ENCODE data around the gene SGMS1. TPM values are rescaled to one million over a fixed set of nuclear protein-coding genes. Genes with fewer than 3 reads are reported as not detected.
"Not testable (repeated sequence)": the region's sequence is repeated elsewhere in the genome, so short reads cannot be mapped to it uniquely, and the experiment has no call there.

Gene SGMS1
- total RNA-seq, 1 donor from 2014 or later = 49.6 TPM

DNA sequence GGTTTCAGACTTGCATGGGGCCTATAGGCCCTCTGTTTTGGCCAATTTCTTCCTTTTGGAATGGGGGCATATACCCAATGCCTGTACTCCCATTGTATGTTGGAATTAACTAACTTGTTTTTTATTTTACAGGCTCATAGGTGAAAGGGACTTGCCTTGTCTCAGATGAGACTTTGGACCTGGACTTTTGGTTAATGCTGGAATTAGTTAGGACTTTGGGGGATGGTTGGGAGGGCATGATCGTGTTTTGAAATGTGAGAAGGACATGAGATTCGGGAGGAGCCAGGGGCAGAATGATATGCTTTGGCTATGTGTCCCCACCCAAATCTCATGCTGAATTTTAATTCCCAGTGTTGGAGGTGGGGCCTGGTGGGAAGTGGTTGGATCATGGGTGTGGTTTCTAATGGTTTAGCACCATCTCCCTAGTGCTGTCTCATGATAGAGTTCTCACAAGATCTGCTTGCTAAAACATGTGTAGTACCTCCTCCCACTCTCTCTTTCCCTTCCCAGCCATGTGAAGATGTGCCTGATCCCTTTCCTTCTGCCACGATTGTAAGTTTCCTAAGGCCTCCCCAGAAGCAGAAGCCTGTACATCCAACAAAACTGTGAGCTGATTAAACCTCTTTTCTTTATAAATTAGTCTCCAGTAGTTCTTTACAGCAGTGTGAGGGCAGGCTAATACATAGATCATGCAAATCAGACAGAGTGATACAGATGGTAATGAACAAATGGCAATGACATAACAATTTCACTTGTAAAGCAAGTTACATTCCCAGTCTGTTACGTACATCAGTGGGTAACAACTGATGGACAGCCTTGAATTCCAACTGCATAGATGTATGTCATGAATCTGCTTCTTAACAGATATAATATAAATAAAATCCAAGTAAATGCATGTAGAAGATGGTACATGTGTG, 146.2 kb downstream of the SGMS1 start:
- no peak for DNase-seq (ENCODE audit: extremely low read depth, low read depth, low spot score)

GRCh38 chr10:50473756-50474155, 150.0 kb downstream of the SGMS1 start:
- DNase-seq (ENCODE audit: extremely low read depth, low read depth, low spot score) = no peak

- no peak for DNase-seq (ENCODE audit: extremely low read depth, low read depth, low spot score)
These were observed 150.8 kb downstream of the SGMS1 start for GRCh38 chr10:50472914-50473313.

GRCh38 chr10:50471583-50471975, 152.2 kb downstream of the SGMS1 start:
- DNase-seq (ENCODE audit: extremely low read depth, low read depth, low spot score) = no peak

GRCh38 chr10:50470798-50471582, 152.8 kb downstream of the SGMS1 start:
- DNase-seq (ENCODE audit: extremely low read depth, low read depth, low spot score) = no peak

DNA sequence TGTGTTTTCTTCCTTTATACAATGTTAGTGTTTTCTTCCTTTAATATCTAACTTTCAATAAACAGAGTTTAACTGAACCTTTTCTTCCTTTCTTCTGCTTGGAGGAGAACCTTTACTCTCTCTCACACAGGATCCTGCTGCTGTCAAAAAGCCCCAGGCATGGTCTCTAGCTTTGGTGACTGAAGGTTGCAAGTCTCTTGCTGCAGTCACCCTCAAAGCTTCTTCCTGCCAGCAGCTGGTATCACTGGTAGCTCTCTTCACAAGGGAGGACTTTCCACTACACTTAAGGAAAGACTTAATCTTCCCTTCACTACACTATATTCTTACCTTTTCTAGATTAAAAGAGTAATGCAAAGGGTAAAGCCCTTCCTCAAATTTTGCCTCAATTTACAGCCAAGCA, 153.4 kb downstream of the SGMS1 start:
- no peak for DNase-seq (ENCODE audit: extremely low read depth, low read depth, low spot score)

- DNase-seq (ENCODE audit: extremely low read depth, low read depth, low spot score) = no peak
These were observed 154.0 kb downstream of the SGMS1 start for GRCh38 chr10:50469778-50470193.

GRCh38 chr10:50469288-50469687, 154.5 kb downstream of the SGMS1 start:
- no peak for DNase-seq (ENCODE audit: extremely low read depth, low read depth, low spot score)

DNA sequence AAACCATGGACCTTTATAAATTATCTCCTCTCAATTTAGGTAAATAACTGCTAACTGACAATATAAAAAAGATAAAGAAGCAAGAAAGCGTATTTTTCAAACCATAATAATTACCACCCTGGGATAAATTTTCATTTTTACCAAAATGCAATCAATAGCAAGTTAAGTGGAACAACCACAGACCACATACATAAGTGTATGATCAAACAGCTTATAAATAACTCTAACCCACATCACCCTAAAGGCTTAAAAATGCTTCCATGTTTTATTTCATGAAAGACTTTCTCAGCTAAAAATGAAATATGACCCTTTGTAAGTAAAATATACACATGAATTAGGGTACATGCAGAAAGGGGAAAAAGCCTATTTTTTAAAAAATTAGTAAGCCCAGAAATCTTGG, 156.5 kb downstream of the SGMS1 start:
- no peak for DNase-seq (ENCODE audit: extremely low read depth, low read depth, low spot score)

- DNase-seq (ENCODE audit: extremely low read depth, low read depth, low spot score) = no peak
These were observed 159.7 kb downstream of the SGMS1 start for GRCh38 chr10:50464004-50464409.

DNA sequence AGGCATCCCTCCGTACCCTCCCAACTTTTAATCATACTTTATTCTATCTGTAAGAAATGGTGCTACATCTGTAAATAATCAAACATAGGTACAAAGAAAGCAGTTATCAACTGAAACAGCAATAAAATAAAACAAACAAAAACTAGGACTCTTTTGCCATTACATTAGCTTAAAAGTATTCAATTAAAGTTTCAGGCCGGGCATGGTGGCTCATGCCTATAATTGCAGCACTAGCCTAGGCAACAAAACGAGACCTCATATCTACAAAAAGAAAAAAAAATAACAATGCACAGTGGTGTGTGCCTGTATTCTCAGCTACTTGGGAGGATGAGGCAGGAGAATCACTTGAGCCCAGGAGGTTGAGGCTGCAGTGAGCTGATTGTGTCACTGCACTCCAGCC, 161.9 kb downstream of the SGMS1 start:
- no peak for DNase-seq (ENCODE audit: extremely low read depth, low read depth, low spot score)

DNA sequence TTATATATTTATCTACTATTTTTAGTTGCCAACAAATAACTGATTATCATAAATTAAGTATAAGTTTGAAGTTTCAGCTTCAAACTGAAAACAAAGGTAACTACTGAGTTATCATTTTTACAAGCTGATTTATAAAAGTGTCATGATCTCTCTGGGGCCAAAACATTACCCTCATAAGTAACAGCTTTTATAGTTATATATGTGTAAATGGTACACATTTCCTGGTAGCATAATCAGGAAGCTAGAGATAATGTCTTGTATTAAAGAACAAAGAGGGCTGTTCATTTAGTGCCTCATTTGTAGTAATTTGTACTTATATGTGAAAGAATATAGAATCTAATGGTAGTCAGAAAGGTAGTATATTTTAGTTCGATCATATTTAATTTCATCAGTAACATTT, 162.6 kb downstream of the SGMS1 start:
- DNase-seq (ENCODE audit: extremely low read depth, low read depth, low spot score) = no peak

DNA sequence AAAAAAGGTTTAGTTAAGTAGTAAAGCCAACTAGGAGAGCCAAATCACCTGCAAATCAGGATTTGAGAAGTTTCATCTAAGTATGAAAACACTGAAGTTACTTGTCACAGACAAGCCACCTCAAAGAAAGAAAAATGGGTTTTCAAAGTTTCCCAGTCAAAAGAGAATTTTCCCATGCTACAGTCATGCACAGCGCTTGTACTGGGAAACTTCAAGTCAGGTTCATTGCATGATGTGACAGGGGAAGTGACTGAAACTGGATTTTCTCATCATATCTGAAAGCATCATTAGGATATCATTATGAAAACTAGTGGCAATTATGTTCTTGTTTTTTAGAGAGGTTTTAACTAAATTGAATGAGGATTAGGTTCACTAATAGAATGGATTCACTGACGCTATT, 167.0 kb downstream of the SGMS1 start:
- DNase-seq (ENCODE audit: extremely low read depth, low read depth, low spot score) = no peak

DNA sequence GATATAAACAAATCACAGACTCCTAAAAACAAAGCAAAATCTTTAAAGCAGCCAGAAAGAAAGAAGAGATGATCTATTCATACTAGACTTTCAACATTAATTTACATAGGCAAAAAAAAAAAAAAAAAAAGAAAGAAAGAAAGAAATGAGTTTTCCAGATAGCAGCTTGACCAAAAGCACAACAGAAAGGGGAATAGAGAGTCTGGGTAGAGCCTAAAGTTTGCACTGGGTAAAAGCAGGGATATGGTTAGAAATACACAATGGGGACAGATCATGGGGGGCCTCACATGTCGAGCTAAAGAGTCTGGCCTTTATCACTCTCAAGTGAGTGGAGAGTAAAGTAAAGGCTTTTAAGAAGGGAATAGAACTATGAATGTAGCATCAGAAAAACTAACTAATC, 169.8 kb downstream of the SGMS1 start:
- no peak for DNase-seq (ENCODE audit: extremely low read depth, low read depth, low spot score)

- no peak for DNase-seq (ENCODE audit: extremely low read depth, low read depth, low spot score)
These were observed 171.2 kb downstream of the SGMS1 start for GRCh38 chr10:50452603-50453002.

GRCh38 chr10:50447691-50448090, 176.1 kb downstream of the SGMS1 start:
- no peak for DNase-seq (ENCODE audit: extremely low read depth, low read depth, low spot score)

- DNase-seq (ENCODE audit: extremely low read depth, low read depth, low spot score) = not testable (repeated sequence)
These were observed 178.0 kb downstream of the SGMS1 start for GRCh38 chr10:50445777-50446176.

- DNase-seq (ENCODE audit: extremely low read depth, low read depth, low spot score) = no peak
These were observed 183.3 kb downstream of the SGMS1 start for GRCh38 chr10:50440489-50440888.

- DNase-seq (ENCODE audit: extremely low read depth, low read depth, low spot score) = no peak
These were observed 183.9 kb downstream of the SGMS1 start for GRCh38 chr10:50439806-50440205.

- no peak for DNase-seq (ENCODE audit: extremely low read depth, low read depth, low spot score)
These were observed 184.6 kb downstream of the SGMS1 start for GRCh38 chr10:50439187-50439586.

GRCh38 chr10:50438049-50438936, 185.5 kb downstream of the SGMS1 start:
- DNase-seq (ENCODE audit: extremely low read depth, low read depth, low spot score) = no peak

All from glomerular endothelial cell (primary cell).